Hair follicle dermal papilla cell (primary cell): Measurements from ENCODE around the gene CLIP2. TPM values are rescaled to one million over a fixed set of nuclear protein-coding genes. Genes with fewer than 3 reads are reported as not detected.

Source experiments
- total RNA-seq: library from RNA; depleted of rRNA; stranded (reverse); fragments of >200 nt; gene quantifications from 2 replicates; pipeline ENCODE4 v1.2.3, GENCODE V29; 2012

Gene CLIP2
- total RNA-seq: 50.5 and 70.6 TPM in 2 replicates

GRCh38 chr7:74289018-74289658 is at the start of gene CLIP2:
Gene CLIP2, plus strand, starts transcription at chr7:74289407. Its CDS starts 28,140 bp downstream, at chr7:74317547.

GRCh38 chr7:74254129-74254857 is 34.9 kb upstream of the CLIP2 start, which contains the start of gene RFC2:
Gene RFC2, minus strand, starts transcription at chr7:74254399. Its CDS starts 16 bp downstream, at chr7:74254383.

GRCh38 chr7:74453322-74454011 is 164.3 kb downstream of the CLIP2 start, which contains the start of gene GTF2IRD1:
Gene GTF2IRD1, plus strand, starts transcription at chr7:74453906. Its CDS starts 54,175 bp downstream, at chr7:74508081.

Other genes with a start within 250 kb of the CLIP2 start
- gene LIMK1, start 205.6 kb upstream of the CLIP2 start, total RNA-seq: 47.1 and 51.2 TPM in 2 replicates
- 292 and 310 TPM in 2 replicates for gene EIF4H, start 115.1 kb upstream of the CLIP2 start, total RNA-seq
- gene LAT2, start 79.4 kb upstream of the CLIP2 start, total RNA-seq: 0.16 TPM in 1 of 2 replicates, not detected in the other
- gene RFC2, start 35.0 kb upstream of the CLIP2 start, total RNA-seq: 8.7 and 9.4 TPM in 2 replicates
- 14.8 and 14.9 TPM in 2 replicates for gene GTF2IRD1, start 164.5 kb downstream of the CLIP2 start, total RNA-seq